Epithelial cell of proximal tubule (primary cell): Measurements from ENCODE around the gene SLC9B1. TPM values are rescaled to one million over a fixed set of nuclear protein-coding genes. Genes with fewer than 3 reads are reported as not detected.
"Not testable (repeated sequence)": the region's sequence is repeated elsewhere in the genome, so short reads cannot be mapped to it uniquely, and the experiment has no call there.

Experiments used
- DNase-seq: peaks from one replicate; pipeline ENCODE4 v3.0.0-alpha.2; 2011; ENCODE audit warnings: low read depth
- H3K4me3 ChIP-seq: 2 replicates; pipeline ENCODE4 v1.5.1; 2011; ENCODE audit warnings: low read depth, mild to moderate bottlenecking, low read length
- CTCF ChIP-seq: conservative IDR thresholded peaks from 2 replicates; pipeline ENCODE4 v1.5.1; 2012; ENCODE audit warnings: low read depth, mild to moderate bottlenecking, low read length
- total RNA-seq: library from RNA; depleted of rRNA; stranded (reverse); fragments of >200 nt; gene quantifications from 2 replicates; pipeline ENCODE4 v1.2.3, GENCODE V29; 2015

Gene SLC9B1
- total RNA-seq, 1 donor from 2014 or later, result 1.1 TPM

GRCh38 chr4:102868781-102869568 lies 150.5 kb downstream of the SLC9B1 start, which contains the start of gene CISD2:
TSS of gene CISD2 (plus strand) at chr4:102868992. CDS start at chr4:102869085, 93 bp downstream.
- DNase-seq, result peak; percentile 37
- TF ChIP-seq CTCF, result no peak
- H3K4me3 ChIP-seq, result peak within 1 kb of the TSS; percentile 81

- peak overlapping the region; percentile 81 for H3K4me3 ChIP-seq
- no peak for TF ChIP-seq CTCF
- no peak for DNase-seq
Measured at GRCh38 chr4:102868153-102868780, 151.2 kb downstream of the SLC9B1 start.

GRCh38 chr4:102867278-102868152 lies 152.0 kb downstream of the SLC9B1 start:
- no peak for TF ChIP-seq CTCF
- peak overlapping the region; percentile 81 for H3K4me3 ChIP-seq
- no peak for DNase-seq

- not testable (repeated sequence) for DNase-seq, H3K4me3 ChIP-seq
Measured at GRCh38 chr4:102865327-102865726, 154.2 kb downstream of the SLC9B1 start.

GRCh38 chr4:102862747-102863146 lies 156.8 kb downstream of the SLC9B1 start:
- no peak overlapping the region for H3K4me3 ChIP-seq
- no peak for TF ChIP-seq CTCF
- DNase-seq, result no peak

- no peak for TF ChIP-seq CTCF
Measured at GRCh38 chr4:102862016-102862415, 157.5 kb downstream of the SLC9B1 start.

More at GRCh38 chr4:102862016-102862415, 157.5 kb downstream of the SLC9B1 start:
- H3K4me3 ChIP-seq, result no peak overlapping the region
- no peak for DNase-seq
